Vagina (tissue), 2 donors: Measurements from ENCODE around the gene NFATC2.

Source experiments
- POLR2AphosphoS5 ChIP-seq, 2 donors: sonication (generic); formaldehyde crosslinking; IDR thresholded peaks; one replicate each; pipeline ENCODE4 v1.9.0; 2017; ENCODE audit warnings: antibody characterized with exemption in 2 of 2, mild to moderate bottlenecking in 2 of 2, low read depth in 1 of 2; ENCODE audit not compliant: insufficient read depth in 1 of 2
- TF ChIP-seq, protein P1 (sequence below), 3 experiments: fragments of 450-650 bp in 2 of 3; fragments of 200-600 bp in 1 of 3; sonication (generic) in 1 of 3; IDR thresholded peaks; one replicate each; pipeline ENCODE4 v1.5.1; 2017 to 2019; ENCODE audit warnings: antibody characterized with exemption in 3 of 3, mild to moderate bottlenecking in 2 of 3, moderate library complexity in 2 of 3

DNA sequence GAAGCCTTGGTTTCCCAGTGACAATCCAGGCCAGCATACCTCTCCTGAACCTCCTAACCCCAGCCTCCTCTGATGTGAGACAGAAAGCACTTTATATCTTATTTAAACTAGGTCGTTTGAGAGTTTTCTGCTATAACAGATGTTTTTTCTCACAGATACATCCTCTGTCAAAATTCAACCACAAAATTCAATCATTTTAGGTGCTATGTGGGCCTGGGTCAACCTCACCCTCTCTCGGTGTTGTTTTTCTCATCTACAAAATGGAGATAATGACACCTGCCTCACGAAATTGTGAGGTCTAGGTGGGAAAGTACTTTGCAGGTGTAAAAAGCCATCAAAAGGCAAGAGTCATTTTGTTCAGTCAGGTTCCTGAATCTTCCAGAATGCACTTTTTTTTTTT, 46.2 kb upstream of the NFATC2 start:
- TF ChIP-seq, protein P1, sequence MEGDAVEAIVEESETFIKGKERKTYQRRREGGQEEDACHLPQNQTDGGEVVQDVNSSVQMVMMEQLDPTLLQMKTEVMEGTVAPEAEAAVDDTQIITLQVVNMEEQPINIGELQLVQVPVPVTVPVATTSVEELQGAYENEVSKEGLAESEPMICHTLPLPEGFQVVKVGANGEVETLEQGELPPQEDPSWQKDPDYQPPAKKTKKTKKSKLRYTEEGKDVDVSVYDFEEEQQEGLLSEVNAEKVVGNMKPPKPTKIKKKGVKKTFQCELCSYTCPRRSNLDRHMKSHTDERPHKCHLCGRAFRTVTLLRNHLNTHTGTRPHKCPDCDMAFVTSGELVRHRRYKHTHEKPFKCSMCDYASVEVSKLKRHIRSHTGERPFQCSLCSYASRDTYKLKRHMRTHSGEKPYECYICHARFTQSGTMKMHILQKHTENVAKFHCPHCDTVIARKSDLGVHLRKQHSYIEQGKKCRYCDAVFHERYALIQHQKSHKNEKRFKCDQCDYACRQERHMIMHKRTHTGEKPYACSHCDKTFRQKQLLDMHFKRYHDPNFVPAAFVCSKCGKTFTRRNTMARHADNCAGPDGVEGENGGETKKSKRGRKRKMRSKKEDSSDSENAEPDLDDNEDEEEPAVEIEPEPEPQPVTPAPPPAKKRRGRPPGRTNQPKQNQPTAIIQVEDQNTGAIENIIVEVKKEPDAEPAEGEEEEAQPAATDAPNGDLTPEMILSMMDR (IDR thresholded peaks at IDR 0.05), result no peak
- TF ChIP-seq POLR2AphosphoS5 (IDR thresholded peaks at IDR 0.05; ENCODE audit: insufficient read depth in 1 of 2, low read depth in 1 of 2), result no peak
